HG02884 (cell line): Measurements from ENCODE around the gene ZSWIM1.
"Not testable (repeated sequence)": the region's sequence is repeated elsewhere in the genome, so short reads cannot be mapped to it uniquely, and the experiment has no call there.

Experiments used
- ATAC-seq: cut with Tn5 transposase; IDR thresholded peaks from one replicate; pipeline ENCODE4 v1.9.1; 2021; ENCODE audit warnings: mild to moderate bottlenecking, moderate library complexity; ENCODE audit not compliant: unreplicated experiment

The ZSWIM1 gene

GRCh38 chr20:45853484-45853883, 27.5 kb upstream of the ZSWIM1 start:
- ATAC-seq, result no peak

GRCh38 chr20:45857114-45857881, 23.7 kb upstream of the ZSWIM1 start, which contains the start of the genes ACOT8 and ZSWIM3:
Gene ACOT8, minus strand, starts transcription at chr20:45857392. Its CDS starts 77 bp downstream, at chr20:45857315.
Gene ZSWIM3, plus strand, starts transcription at chr20:45857614. Its CDS starts 212 bp downstream, at chr20:45857826.
- peak; percentile 95 for ATAC-seq

GRCh38 chr20:45857882-45858216, 23.2 kb upstream of the ZSWIM1 start:
- peak; percentile 24 for ATAC-seq

- no peak for ATAC-seq
Observed at GRCh38 chr20:45859916-45860315, 21.1 kb upstream of the ZSWIM1 start.

GRCh38 chr20:45860560-45861220, 20.3 kb upstream of the ZSWIM1 start:
- no peak for ATAC-seq

GRCh38 chr20:45861221-45862075, 19.6 kb upstream of the ZSWIM1 start:
- no peak for ATAC-seq

- no peak for ATAC-seq
Observed at GRCh38 chr20:45863543-45864470, 17.2 kb upstream of the ZSWIM1 start.

GRCh38 chr20:45866454-45866853, 14.6 kb upstream of the ZSWIM1 start:
- ATAC-seq, result no peak

GRCh38 chr20:45867136-45867818, 13.8 kb upstream of the ZSWIM1 start:
- ATAC-seq, result no peak

GRCh38 chr20:45867819-45868176, 13.2 kb upstream of the ZSWIM1 start:
- no peak for ATAC-seq

GRCh38 chr20:45872626-45873025, 8.4 kb upstream of the ZSWIM1 start:
- no peak for ATAC-seq

- ATAC-seq, result no peak
Observed at GRCh38 chr20:45873409-45874103, 7.5 kb upstream of the ZSWIM1 start.

GRCh38 chr20:45874104-45874481, 6.9 kb upstream of the ZSWIM1 start:
- ATAC-seq, result not testable (repeated sequence)

- ATAC-seq, result no peak
Observed at GRCh38 chr20:45874576-45874975, 6.5 kb upstream of the ZSWIM1 start.

- no peak for ATAC-seq
Observed at GRCh38 chr20:45878076-45878761, 2.8 kb upstream of the ZSWIM1 start.

GRCh38 chr20:45882469-45883099, 1.6 kb downstream of the ZSWIM1 start:
- no peak for ATAC-seq

- ATAC-seq, result no peak
Observed at GRCh38 chr20:45883100-45883469, 2.1 kb downstream of the ZSWIM1 start.

- no peak for ATAC-seq
Observed at GRCh38 chr20:45886590-45887345, 5.7 kb downstream of the ZSWIM1 start.
